Measurements from ENCODE around the gene MGME1. TPM values are rescaled to one million over a fixed set of nuclear protein-coding genes. Genes with fewer than 3 reads are reported as not detected.

The MGME1 gene
- total and polyA plus RNA-seq, 4 donors = 10.1 to 19.1 (median 11.5) TPM

DNA sequence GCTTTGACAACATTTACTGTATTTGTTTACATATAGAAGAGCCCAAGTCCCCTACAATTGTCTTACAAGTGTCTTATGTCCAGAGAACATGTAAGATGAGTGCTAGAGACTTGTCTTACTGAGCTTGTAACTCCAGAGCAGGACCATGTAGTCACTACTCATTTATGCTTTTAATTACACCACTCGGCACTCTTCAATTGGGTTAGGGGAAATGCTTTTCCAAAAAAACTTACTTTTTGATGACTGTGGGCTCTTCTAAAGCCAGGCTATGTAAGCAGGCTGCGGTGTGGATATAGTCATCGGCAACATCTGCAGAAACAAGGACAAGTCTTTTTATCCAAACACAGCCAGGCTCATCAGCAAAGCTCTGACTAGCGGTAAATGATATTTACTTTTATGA lies 18.9 kb upstream of the MGME1 start:
- H3K27ac ChIP-seq (ENCODE audit: low read depth in 1 of 2, low read length in 1 of 2) = no peak overlapping the region
- WGBS, 2 donors = 96 to 99% methylated on average over 4 of the region's 4 CpGs
- TF ChIP-seq, protein P1, sequence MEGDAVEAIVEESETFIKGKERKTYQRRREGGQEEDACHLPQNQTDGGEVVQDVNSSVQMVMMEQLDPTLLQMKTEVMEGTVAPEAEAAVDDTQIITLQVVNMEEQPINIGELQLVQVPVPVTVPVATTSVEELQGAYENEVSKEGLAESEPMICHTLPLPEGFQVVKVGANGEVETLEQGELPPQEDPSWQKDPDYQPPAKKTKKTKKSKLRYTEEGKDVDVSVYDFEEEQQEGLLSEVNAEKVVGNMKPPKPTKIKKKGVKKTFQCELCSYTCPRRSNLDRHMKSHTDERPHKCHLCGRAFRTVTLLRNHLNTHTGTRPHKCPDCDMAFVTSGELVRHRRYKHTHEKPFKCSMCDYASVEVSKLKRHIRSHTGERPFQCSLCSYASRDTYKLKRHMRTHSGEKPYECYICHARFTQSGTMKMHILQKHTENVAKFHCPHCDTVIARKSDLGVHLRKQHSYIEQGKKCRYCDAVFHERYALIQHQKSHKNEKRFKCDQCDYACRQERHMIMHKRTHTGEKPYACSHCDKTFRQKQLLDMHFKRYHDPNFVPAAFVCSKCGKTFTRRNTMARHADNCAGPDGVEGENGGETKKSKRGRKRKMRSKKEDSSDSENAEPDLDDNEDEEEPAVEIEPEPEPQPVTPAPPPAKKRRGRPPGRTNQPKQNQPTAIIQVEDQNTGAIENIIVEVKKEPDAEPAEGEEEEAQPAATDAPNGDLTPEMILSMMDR (IDR thresholded peaks at IDR 0.05; ENCODE audit: control extremely low read depth, extremely low read depth) = no peak
- H3K9me3 ChIP-seq (ENCODE audit: control insufficient read depth in 4 of 4, insufficient read depth in 3 of 4, low read length in 3 of 4) = no peaks in the 10 kb centered on the region
- ATAC-seq (ENCODE audit: insufficient read depth, low FRiP score) (no peak), DNase-seq (no peak)
- peaks cover 43 to 82% (median 76%) of the 10 kb centered on the region in 4 donors for H3K36me3 ChIP-seq (ENCODE audit: control insufficient read depth in 4 of 4, insufficient read depth in 4 of 4, low read length in 4 of 4)
- H3K4me1 ChIP-seq (ENCODE audit: control insufficient read depth in 5 of 5, insufficient read depth in 5 of 5, low read length in 5 of 5) = peaks cover 0 to 3% (median 0%) of the 10 kb centered on the region in 5 donors
- no peaks in the 10 kb centered on the region for H3K27me3 ChIP-seq (ENCODE audit: control insufficient read depth in 3 of 3, insufficient read depth in 3 of 3, low read length in 2 of 3)
- H3K9ac ChIP-seq (ENCODE audit: insufficient read depth in 1 of 2, low read length in 2 of 2) = no peak overlapping the region
- no peak overlapping the region for H3K4me3 ChIP-seq

- Histone ChIP-seq H3K4me1 (ENCODE audit: control insufficient read depth in 5 of 5, insufficient read depth in 5 of 5, low read length in 5 of 5) (peaks cover 0 to 6% (median under 1%) of the 10 kb centered on the region in 5 donors), H3K9ac (ENCODE audit: insufficient read depth in 1 of 2, low read length in 2 of 2) (no peak overlapping the region), H3K4me3 (no peak overlapping the region), H3K9me3 (ENCODE audit: control insufficient read depth in 4 of 4, insufficient read depth in 3 of 4, low read length in 3 of 4) (no peaks in the 10 kb centered on the region), H3K27me3 (ENCODE audit: control insufficient read depth in 3 of 3, insufficient read depth in 3 of 3, low read length in 2 of 3) (no peaks in the 10 kb centered on the region), H3K36me3 (ENCODE audit: control insufficient read depth in 4 of 4, insufficient read depth in 4 of 4, low read length in 4 of 4) (peaks cover 40 to 79% (median 72%) of the 10 kb centered on the region in 4 donors), H3K27ac (ENCODE audit: low read depth in 1 of 2, low read length in 1 of 2) (no peak overlapping the region)
- 74 to 85% methylated on average over 6 of the region's 6 CpGs for WGBS, 2 donors
- ATAC-seq (ENCODE audit: insufficient read depth, low FRiP score) (no peak), DNase-seq (no peak)
- TF ChIP-seq, protein P1 (IDR thresholded peaks at IDR 0.05; ENCODE audit: control extremely low read depth, extremely low read depth) = no peak
Measured at GRCh38 chr20:17950670-17951069, 18.1 kb upstream of the MGME1 start.

GRCh38 chr20:17951323-17951722 lies 17.5 kb upstream of the MGME1 start:
- 84 to 86% methylated on average over 2 of the region's 2 CpGs for WGBS, 2 donors
- DNase-seq (no peak), ATAC-seq (ENCODE audit: insufficient read depth, low FRiP score) (no peak)
- H3K9ac ChIP-seq (ENCODE audit: insufficient read depth in 1 of 2, low read length in 2 of 2) = no peak overlapping the region
- peaks cover 36 to 73% (median 66%) of the 10 kb centered on the region in 4 donors for H3K36me3 ChIP-seq (ENCODE audit: control insufficient read depth in 4 of 4, insufficient read depth in 4 of 4, low read length in 4 of 4)
- no peaks in the 10 kb centered on the region for H3K9me3 ChIP-seq (ENCODE audit: control insufficient read depth in 4 of 4, insufficient read depth in 3 of 4, low read length in 3 of 4)
- no peak overlapping the region for H3K4me3 ChIP-seq
- H3K27ac ChIP-seq (ENCODE audit: low read depth in 1 of 2, low read length in 1 of 2) = no peak overlapping the region
- no peaks in the 10 kb centered on the region for H3K27me3 ChIP-seq (ENCODE audit: control insufficient read depth in 3 of 3, insufficient read depth in 3 of 3, low read length in 2 of 3)
- H3K4me1 ChIP-seq (ENCODE audit: control insufficient read depth in 5 of 5, insufficient read depth in 5 of 5, low read length in 5 of 5) = peaks cover 0 to 8% (median 4%) of the 10 kb centered on the region in 5 donors
- TF ChIP-seq, protein P1 (IDR thresholded peaks at IDR 0.05; ENCODE audit: control extremely low read depth, extremely low read depth) = no peak

All from lung (tissue), 12 donors.